ENCODE measurements around the gene FNDC3B.

FNDC3B gene

GRCh38 chr3:172097585-172097984, 58.2 kb downstream of the FNDC3B start:
- no peak for DNase-seq

- DNase-seq = no peak
These were observed 59.5 kb downstream of the FNDC3B start for GRCh38 chr3:172098698-172099494.

GRCh38 chr3:172099495-172099808, 60.1 kb downstream of the FNDC3B start:
- DNase-seq = no peak

- no peak for DNase-seq
These were observed 61.1 kb downstream of the FNDC3B start for GRCh38 chr3:172100482-172100881.

GRCh38 chr3:172101107-172101506, 61.7 kb downstream of the FNDC3B start:
- DNase-seq = no peak

GRCh38 chr3:172102123-172102882, 62.9 kb downstream of the FNDC3B start:
- peak; percentile 47 for DNase-seq

- no peak for DNase-seq
These were observed 63.5 kb downstream of the FNDC3B start for GRCh38 chr3:172102883-172103310.

GRCh38 chr3:172103724-172104123, 64.3 kb downstream of the FNDC3B start:
- no peak for DNase-seq

- no peak for DNase-seq
These were observed 65.2 kb downstream of the FNDC3B start for GRCh38 chr3:172104471-172105072.

- DNase-seq = no peak
These were observed 66.9 kb downstream of the FNDC3B start for GRCh38 chr3:172106037-172106954.

GRCh38 chr3:172106989-172107388, 67.6 kb downstream of the FNDC3B start:
- peak; percentile 74 for DNase-seq

- DNase-seq = peak; percentile 65
These were observed 68.0 kb downstream of the FNDC3B start for GRCh38 chr3:172107403-172107802.

GRCh38 chr3:172110127-172110779, 70.9 kb downstream of the FNDC3B start:
- no peak for DNase-seq

GRCh38 chr3:172111163-172111562, 71.8 kb downstream of the FNDC3B start:
- no peak for DNase-seq

- DNase-seq = no peak
These were observed 72.8 kb downstream of the FNDC3B start for GRCh38 chr3:172112078-172112733.

GRCh38 chr3:172112734-172113120, 73.3 kb downstream of the FNDC3B start:
- no peak for DNase-seq

GRCh38 chr3:172113710-172114109, 74.3 kb downstream of the FNDC3B start:
- DNase-seq = no peak

- DNase-seq = no peak
These were observed 75.7 kb downstream of the FNDC3B start for GRCh38 chr3:172115059-172115458.

GRCh38 chr3:172115787-172116186, 76.4 kb downstream of the FNDC3B start:
- DNase-seq = no peak

- no peak for DNase-seq
These were observed 78.6 kb downstream of the FNDC3B start for GRCh38 chr3:172118019-172118418.

GRCh38 chr3:172119266-172119969, 80.0 kb downstream of the FNDC3B start:
- DNase-seq = no peak

Data from stimulated activated CD8-positive, alpha-beta memory T cell treated with anti-CD3 and anti-CD28 coated beads, Interleukin-4, amount 100 ng/mL, for 48 hours (primary cell).